ENCODE data around the gene RCAN3. TPM values are rescaled to one million over a fixed set of nuclear protein-coding genes. Genes with fewer than 3 reads are reported as not detected.

Gene RCAN3
- total and polyA plus RNA-seq, 9 of the 15 experiments (the other 6 are each of a cell fraction or from before 2014, with no cell fraction given): 0.10 to 1.4 (median 0.43) TPM

DNA sequence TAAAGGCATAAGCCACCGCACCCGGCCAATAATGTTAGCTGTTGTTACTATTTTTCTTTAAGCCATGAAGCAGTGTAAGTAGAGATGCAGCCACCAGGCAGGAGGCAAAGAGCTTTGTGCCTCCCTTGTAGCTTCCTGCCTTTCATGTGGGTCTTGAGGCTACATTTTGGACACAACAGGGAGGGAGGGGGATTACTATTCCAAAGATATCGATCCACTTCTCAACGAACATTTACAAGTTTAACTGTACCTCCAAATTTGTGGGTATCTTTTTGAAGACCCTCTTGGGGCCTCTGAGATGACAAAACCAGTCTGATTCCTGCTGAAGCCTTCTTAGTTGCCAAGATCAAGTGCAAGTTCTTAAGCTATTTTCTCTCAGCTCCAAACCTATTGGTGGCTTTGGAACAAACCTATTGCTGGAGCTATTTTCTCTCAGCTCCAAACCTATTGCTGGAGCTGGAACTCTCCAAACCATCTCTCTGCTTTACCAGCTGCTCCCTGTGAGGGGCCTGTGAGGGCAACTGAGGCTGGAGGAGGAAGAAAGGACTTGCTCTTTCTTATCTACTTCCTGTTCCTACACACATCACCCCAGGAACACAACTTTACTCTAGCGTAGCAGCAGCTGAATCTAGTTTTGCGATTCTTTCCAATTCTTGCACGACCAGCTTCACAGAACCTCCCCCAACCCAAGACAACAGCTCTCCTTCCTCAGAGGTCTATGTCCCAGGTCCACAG is 16.1 kb upstream of the RCAN3 start (continued):
- TF ChIP-seq, protein P1, sequence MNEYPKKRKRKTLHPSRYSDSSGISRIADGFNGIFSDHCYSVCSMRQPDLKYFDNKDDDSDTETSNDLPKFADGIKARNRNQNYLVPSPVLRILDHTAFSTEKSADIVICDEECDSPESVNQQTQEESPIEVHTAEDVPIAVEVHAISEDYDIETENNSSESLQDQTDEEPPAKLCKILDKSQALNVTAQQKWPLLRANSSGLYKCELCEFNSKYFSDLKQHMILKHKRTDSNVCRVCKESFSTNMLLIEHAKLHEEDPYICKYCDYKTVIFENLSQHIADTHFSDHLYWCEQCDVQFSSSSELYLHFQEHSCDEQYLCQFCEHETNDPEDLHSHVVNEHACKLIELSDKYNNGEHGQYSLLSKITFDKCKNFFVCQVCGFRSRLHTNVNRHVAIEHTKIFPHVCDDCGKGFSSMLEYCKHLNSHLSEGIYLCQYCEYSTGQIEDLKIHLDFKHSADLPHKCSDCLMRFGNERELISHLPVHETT (CRISPR knock-in tag; conservative IDR thresholded peaks at IDR 0.05 in 1 of 2, IDR thresholded peaks at IDR 0.05 in 1 of 2): no peak
- TF ChIP-seq CBFA2T3 (IDR thresholded peaks at IDR 0.05) (no peak), CBX2 (IDR thresholded peaks at IDR 0.05; ENCODE audit: insufficient read depth, low read length, poor library complexity, severe bottlenecking) (no peak), EZH2 (IDR thresholded peaks at IDR 0.05; ENCODE audit: borderline replicate concordance, low read depth, low read length) (no peak), HLTF (IDR thresholded peaks at IDR 0.05) (no peak)
- TF ChIP-seq, protein P2, sequence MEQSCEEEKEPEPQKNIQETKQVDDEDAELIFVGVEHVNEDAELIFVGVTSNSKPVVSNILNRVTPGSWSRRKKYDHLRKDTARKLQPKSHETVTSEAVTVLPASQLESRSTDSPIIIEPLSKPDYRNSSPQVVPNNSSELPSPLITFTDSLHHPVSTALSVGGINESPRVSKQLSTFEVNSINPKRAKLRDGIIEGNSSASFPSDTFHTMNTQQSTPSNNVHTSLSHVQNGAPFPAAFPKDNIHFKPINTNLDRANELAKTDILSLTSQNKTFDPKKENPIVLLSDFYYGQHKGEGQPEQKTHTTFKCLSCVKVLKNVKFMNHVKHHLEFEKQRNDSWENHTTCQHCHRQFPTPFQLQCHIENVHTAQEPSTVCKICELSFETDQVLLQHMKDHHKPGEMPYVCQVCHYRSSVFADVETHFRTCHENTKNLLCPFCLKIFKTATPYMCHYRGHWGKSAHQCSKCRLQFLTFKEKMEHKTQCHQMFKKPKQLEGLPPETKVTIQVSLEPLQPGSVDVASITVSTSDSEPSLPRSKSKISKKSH (CRISPR knock-in tag; IDR thresholded peaks at IDR 0.05): no peak

DNA sequence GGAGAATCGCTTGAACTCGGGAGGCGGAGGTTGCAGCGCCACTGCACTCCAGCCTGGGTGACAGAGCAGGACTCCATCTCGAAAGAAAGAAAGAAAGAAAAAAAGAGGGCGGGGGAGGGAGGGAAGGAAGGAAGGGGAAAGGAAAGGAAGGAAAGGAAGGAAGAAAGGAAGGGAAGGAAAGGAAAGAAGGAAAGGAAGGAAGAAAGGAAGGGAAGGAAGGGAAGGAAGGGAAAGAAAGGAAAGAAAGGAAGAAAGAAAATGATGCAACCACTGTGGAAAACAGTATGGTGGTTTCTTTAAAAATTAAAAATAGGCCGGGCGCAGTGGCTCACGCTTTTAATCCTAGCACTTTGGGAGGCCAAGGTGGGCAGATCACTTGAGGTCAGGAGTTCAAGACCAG is 15.2 kb upstream of the RCAN3 start:
- Histone ChIP-seq H2AFZ (ENCODE audit: low read depth, low read length) (no peak overlapping the region), H3K9me3 (replicated peaks; ENCODE audit: control insufficient read depth, insufficient read depth, low read depth, low read length) (peaks cover 15% of the 10 kb centered on the region), H3K4me3 (no peak overlapping the region), H3K9ac (ENCODE audit: insufficient read depth in 1 of 2, low read depth in 2 of 2, low read length in 2 of 2) (no peak overlapping the region), H3K27me3 (ENCODE audit: control insufficient read depth in 2 of 2, insufficient read depth in 2 of 2, low read length in 2 of 2) (peaks cover 1% of the 10 kb centered on the region in 2 experiments; a peak in 3 of 5 replicates), H3K4me1 (replicated peaks in 1 of 2; ENCODE audit: control insufficient read depth in 2 of 2, insufficient read depth in 2 of 2, low read length in 2 of 2) (no peaks in the 10 kb centered on the region; a peak in 1 of 5 replicates), H3K4me2 (ENCODE audit: insufficient read depth, low read length) (no peak overlapping the region), H3K36me3 (ENCODE audit: control insufficient read depth, insufficient read depth, low read length) (no peaks in the 10 kb centered on the region), H3K79me2 (ENCODE audit: control insufficient read depth, insufficient read depth, low read length) (no peaks in the 10 kb centered on the region), H4K20me1 (replicated peaks; ENCODE audit: control insufficient read depth, insufficient read depth, low read length) (no peaks in the 10 kb centered on the region), H3K9me1 (ENCODE audit: control insufficient read depth, insufficient read depth, low read length) (no peaks in the 10 kb centered on the region), H3K27ac (ENCODE audit: extremely low read depth, low read depth, low read length) (no peak overlapping the region)
- no TSS peak for BruUV-seq (replicated peaks)
- FAIRE-seq (no peak), ATAC-seq (no peak), DNase-seq (ENCODE audit: extremely low read depth in 1 of 4, low spot score in 3 of 4) (no peak)
- in situ Hi-C loops (cut with MboI): no loop called here
- intact Hi-C loops (cut with micrococcal nuclease): loop anchor here (5.0 kb wide), 1 partner anchor 40 kb away; no protein-coding TSS in a partner anchor
- CTCF ChIA-PET (ENCODE audit: low intra/inter-chr PET ratio): no interaction called here
- POLR2A ChIA-PET: interaction anchor here (0.6 to 1.8 kb wide), 2 partner anchors 10 to 504 kb away, joined by 3 to 8 read pairs; no protein-coding TSS in a partner anchor
- WGBS (ENCODE audit: insufficient coverage, low coverage, missing lambda C conversion rate): 25% methylated on average over 7 of the region's 9 CpGs
- TF ChIP-seq CEBPG (CRISPR knock-in tag; IDR thresholded peaks at IDR 0.05): no peak
- TF ChIP-seq CEBPG (tag; conservative IDR thresholded peaks at IDR 0.05 in 1 of 2, IDR thresholded peaks at IDR 0.05 in 1 of 2): 0 out of 4 replicates have a peak, but pooled peaks of 1 of the 2 experiments have one; percentile 20

Data from K562 (cell line).